Spleen (tissue), 11 donors: Measurements from ENCODE around the gene DDX31. TPM values are rescaled to one million over a fixed set of nuclear protein-coding genes. Genes with fewer than 3 reads are reported as not detected.

Experiments
- DNase-seq: peaks from one replicate; pipeline ENCODE4 v3.0.0-alpha.2; 2020
- H3K27ac ChIP-seq, 8 donors: fragments of 200-600 bp; sonication (generic) in 7 of 8; 1 replicate in 4 of 8; 2 replicates in 4 of 8; pipeline versions ENCODE4 v1.5.0 to v1.8.0; 2016 to 2021; ENCODE audit warnings: inconsistent platforms in 4 of 8, mild to moderate bottlenecking in 4 of 8, moderate library complexity in 1 of 8
- H3K27me3 ChIP-seq, 7 donors: fragments of 200-600 bp; sonication (generic) in 6 of 7; replicated peaks in 1 of 7; 1 replicate in 4 of 7; 2 replicates in 3 of 7; pipeline versions ENCODE4 v1.5.0 to v1.8.0; 2016 to 2021; ENCODE audit warnings: inconsistent platforms in 3 of 7, mild to moderate bottlenecking in 1 of 7
- H3K36me3 ChIP-seq, 6 donors: fragments of 200-600 bp; sonication (generic) in 5 of 6; 1 replicate in 4 of 6; 2 replicates in 2 of 6; pipeline versions ENCODE4 v1.5.0 to v1.8.0; 2016 to 2021; ENCODE audit warnings: inconsistent platforms in 2 of 6
- H3K4me1 ChIP-seq, 6 donors: fragments of 200-600 bp; sonication (generic) in 5 of 6; 1 replicate in 3 of 6; 2 replicates in 3 of 6; pipeline versions ENCODE4 v1.5.0 to v1.8.0; 2016 to 2021; ENCODE audit warnings: inconsistent platforms in 3 of 6
- H3K4me3 ChIP-seq, 8 donors: fragments of 200-600 bp; sonication (generic) in 7 of 8; 1 replicate in 4 of 8; 2 replicates in 4 of 8; pipeline versions ENCODE4 v1.5.0 to v1.8.0; 2016 to 2021; ENCODE audit warnings: inconsistent platforms in 4 of 8, mild to moderate bottlenecking in 4 of 8, moderate library complexity in 2 of 8
- H3K9me3 ChIP-seq, 8 donors: fragments of 200-600 bp; sonication (generic) in 7 of 8; 1 replicate in 4 of 8; 2 replicates in 4 of 8; pipeline versions ENCODE4 v1.5.0 to v1.8.0; 2016 to 2021; ENCODE audit warnings: inconsistent platforms in 4 of 8
- CTCF ChIP-seq, 11 experiments: fragments of 200-600 bp in 7 of 11; fragments of 450-650 bp in 4 of 11; sonication (generic) in 4 of 11; IDR thresholded peaks in 8 of 11; conservative IDR thresholded peaks in 3 of 11; 1 replicate in 7 of 11; 2 replicates in 4 of 11; pipeline versions ENCODE4 v1.4.0 to v1.8.0; 2016 to 2021; ENCODE audit warnings: antibody characterized with exemption in 11 of 11, inconsistent platforms in 4 of 11, mild to moderate bottlenecking in 1 of 11
- POLR2A ChIP-seq, 3 donors: fragments of 450-650 bp; IDR thresholded peaks; one replicate each; pipeline ENCODE4 v1.5.1; 2017; ENCODE audit warnings: antibody characterized with exemption in 3 of 3, mild to moderate bottlenecking in 1 of 3
- POLR2AphosphoS5 ChIP-seq, 3 donors: sonication (generic); formaldehyde crosslinking; IDR thresholded peaks; one replicate each; pipeline ENCODE4 v1.5.1; 2017; ENCODE audit warnings: antibody characterized with exemption in 3 of 3
- WGBS, 5 donors: extraction: QIAGEN DNeasy Blood & Tissue Kit in 3 of 5; methylation state at CpG; one replicate each; pipeline versions ENCODE4 v1.1.5 to v1.1.7; 2013 to 2018; 5-methylcytosine and 5-hydroxymethylcytosine counted together
- intact Hi-C: fragments of 100-400 bp; cut with DNase I; formaldehyde crosslinking; loops from one replicate; pipeline ENCODE4 v1.15.0; 2023; ENCODE audit warnings: low total_unique reads
- polyA plus RNA-seq, 3 donors: library from polyadenylated mRNA; stranded (reverse); fragments of 200-250 nt; gene quantifications; one replicate each; pipeline ENCODE4 v1.2.1, GENCODE V29; 2013
- total RNA-seq, 7 donors: library from RNA; depleted of rRNA in 3 of 7; stranded (reverse); fragments of >200 nt in 3 of 7; fragmentation: NEBNext Ultra II Directional in 4 of 7; extraction: Animal tissue kit (Norgen Biotek cat#: 25700) in 4 of 7; gene quantifications; one replicate each; pipeline versions ENCODE4 v1.1.0 to v1.2.1, GENCODE V29; 2016 to 2021
- donor health status: healthy with polysubstance abuse.
- donor health status: DM: no; HTN: no; CAD: no; lungs with moderate emphysema.
- donor health status: DM: no; HTN: no; CAD: no.
- donor health status: Bipolar disorder and iron deficiency.
- donor health status: healthy.
- donor health status: DM: no; HTN: no; CAD: no.
- donor health status: DM: yes; HTN: yes; CAD: no.

The DDX31 gene
- total and polyA plus RNA-seq, 10 donors = 8.6 to 19.3 (median 14.7) TPM

GRCh38 chr9:132588501-132589147, 81.2 kb downstream of the DDX31 start:
- Histone ChIP-seq H3K4me1 (peaks cover 0 to 54% (median 25%) of the 10 kb centered on the region in 6 donors), H3K27me3 (peaks cover 13 to 95% (median 90%) of the 10 kb centered on the region in 7 donors), H3K36me3 (peaks cover 0 to 9% (median 1%) of the 10 kb centered on the region in 6 donors), H3K4me3 (no peak overlapping the region), H3K27ac (no peak overlapping the region), H3K9me3 (no peaks in the 10 kb centered on the region)
- intact Hi-C loops = no loop called here
- no peak for TF ChIP-seq CTCF (IDR thresholded peaks at IDR 0.05 in 8 of 11, conservative IDR thresholded peaks at IDR 0.05 in 3 of 11)
- WGBS, 5 donors = 7 to 18% (median 12%) methylated on average over 22 to 28 of the region's 28 CpGs
- DNase-seq = no peak

- TF ChIP-seq POLR2AphosphoS5 (IDR thresholded peaks at IDR 0.05) = no peak
- no peak for TF ChIP-seq CTCF (IDR thresholded peaks at IDR 0.05 in 8 of 11, conservative IDR thresholded peaks at IDR 0.05 in 3 of 11)
- no peak for TF ChIP-seq POLR2A (IDR thresholded peaks at IDR 0.05)
- 26 to 37% (median 34%) methylated on average over 12 of the region's 12 CpGs for WGBS, 5 donors
- H3K4me3 ChIP-seq = no peak overlapping the region
These were observed 81.7 kb downstream of the DDX31 start for GRCh38 chr9:132588098-132588497.

GRCh38 chr9:132587592-132587955, 82.2 kb downstream of the DDX31 start:
- 14 to 42% (median 19%) methylated on average over 3 to 6 of the region's 6 CpGs for WGBS, 5 donors
- Histone ChIP-seq H3K4me3 (no peak overlapping the region), H3K4me1 (peaks cover 0 to 55% (median 25%) of the 10 kb centered on the region in 6 donors), H3K27me3 (peaks cover 22 to 100% (median 98%) of the 10 kb centered on the region in 7 donors), H3K9me3 (no peaks in the 10 kb centered on the region), H3K27ac (no peak overlapping the region), H3K36me3 (no peaks in the 10 kb centered on the region)
- TF ChIP-seq POLR2AphosphoS5 (IDR thresholded peaks at IDR 0.05) = no peak
- no peak for TF ChIP-seq CTCF (IDR thresholded peaks at IDR 0.05 in 8 of 11, conservative IDR thresholded peaks at IDR 0.05 in 3 of 11)
- TF ChIP-seq POLR2A (IDR thresholded peaks at IDR 0.05) = no peak
- intact Hi-C loops = no loop called here
- DNase-seq = no peak

More at GRCh38 chr9:132588098-132588497, 81.7 kb downstream of the DDX31 start:
- intact Hi-C loops = no loop called here
- no peak for DNase-seq
- Histone ChIP-seq H3K4me1 (peaks cover 0 to 54% (median 25%) of the 10 kb centered on the region in 6 donors), H3K36me3 (peaks cover 0 to 4% (median 0%) of the 10 kb centered on the region in 6 donors), H3K27me3 (peaks cover 18 to 96% (median 95%) of the 10 kb centered on the region in 7 donors), H3K9me3 (no peaks in the 10 kb centered on the region), H3K27ac (no peak overlapping the region)

- peaks cover 3 to 60% (median 28%) of the 10 kb centered on the region in 6 donors for H3K4me1 ChIP-seq
- H3K27ac ChIP-seq = no peak overlapping the region
- intact Hi-C loops = no loop called here
- no peaks in the 10 kb centered on the region for H3K9me3 ChIP-seq
- TF ChIP-seq CTCF (IDR thresholded peaks at IDR 0.05 in 8 of 11, conservative IDR thresholded peaks at IDR 0.05 in 3 of 11) (no peak), POLR2AphosphoS5 (IDR thresholded peaks at IDR 0.05) (no peak), POLR2A (IDR thresholded peaks at IDR 0.05) (no peak)
- H3K36me3 ChIP-seq = no peaks in the 10 kb centered on the region
- no peak for DNase-seq
- peak overlapping the region in 1 of 8 donors; percentile 3 for H3K4me3 ChIP-seq
- 3 to 12% (median 6%) methylated on average over 17 to 74 of the region's 74 CpGs for WGBS, 5 donors
- peaks cover 22 to 100% (median 99%) of the 10 kb centered on the region in 7 donors for H3K27me3 ChIP-seq
These were observed 82.8 kb downstream of the DDX31 start for GRCh38 chr9:132586830-132587591.
